ENCODE results near the gene TMEM19. TPM values are rescaled to one million over a fixed set of nuclear protein-coding genes. Genes with fewer than 3 reads are reported as not detected.

The TMEM19 gene
- total and polyA plus RNA-seq, 8 donors = 3.8 to 14.8 (median 7.9) TPM

DNA sequence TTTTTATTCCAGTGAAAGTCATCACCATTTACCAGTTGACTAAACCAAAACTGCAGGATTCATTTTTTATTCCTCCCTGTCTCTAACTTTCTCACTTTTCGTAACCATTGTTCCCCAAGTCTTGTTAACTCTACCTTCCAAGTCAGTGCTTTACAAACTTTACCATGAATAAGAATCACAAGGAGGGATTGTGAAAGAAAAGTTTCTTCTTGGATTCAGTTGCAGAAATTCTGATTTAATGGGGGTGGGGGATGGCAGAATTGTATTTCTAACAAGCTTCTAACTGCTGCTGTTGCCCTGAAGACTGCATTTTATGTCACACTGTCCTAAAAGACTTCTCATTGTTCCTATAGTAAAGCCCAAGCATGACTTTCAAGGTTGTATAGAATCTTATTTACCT, 63.8 kb downstream of the TMEM19 start:
- H3K36me3 ChIP-seq = no peaks in the 10 kb centered on the region
- no peaks in the 10 kb centered on the region for H3K9me3 ChIP-seq
- DNase-seq (no peak), ATAC-seq (no peak), FAIRE-seq (no peak)
- H3K4me1 ChIP-seq = no peaks in the 10 kb centered on the region
- H3K4me3 ChIP-seq = no peak overlapping the region
- no peak overlapping the region for H3K27ac ChIP-seq
- intact Hi-C loops (cut with DNase I) = loop anchor here in 2 of 3 donors (5.0 kb wide), 1 partner anchor 332 kb away; no protein-coding TSS in a partner anchor
- TF ChIP-seq, protein P1, sequence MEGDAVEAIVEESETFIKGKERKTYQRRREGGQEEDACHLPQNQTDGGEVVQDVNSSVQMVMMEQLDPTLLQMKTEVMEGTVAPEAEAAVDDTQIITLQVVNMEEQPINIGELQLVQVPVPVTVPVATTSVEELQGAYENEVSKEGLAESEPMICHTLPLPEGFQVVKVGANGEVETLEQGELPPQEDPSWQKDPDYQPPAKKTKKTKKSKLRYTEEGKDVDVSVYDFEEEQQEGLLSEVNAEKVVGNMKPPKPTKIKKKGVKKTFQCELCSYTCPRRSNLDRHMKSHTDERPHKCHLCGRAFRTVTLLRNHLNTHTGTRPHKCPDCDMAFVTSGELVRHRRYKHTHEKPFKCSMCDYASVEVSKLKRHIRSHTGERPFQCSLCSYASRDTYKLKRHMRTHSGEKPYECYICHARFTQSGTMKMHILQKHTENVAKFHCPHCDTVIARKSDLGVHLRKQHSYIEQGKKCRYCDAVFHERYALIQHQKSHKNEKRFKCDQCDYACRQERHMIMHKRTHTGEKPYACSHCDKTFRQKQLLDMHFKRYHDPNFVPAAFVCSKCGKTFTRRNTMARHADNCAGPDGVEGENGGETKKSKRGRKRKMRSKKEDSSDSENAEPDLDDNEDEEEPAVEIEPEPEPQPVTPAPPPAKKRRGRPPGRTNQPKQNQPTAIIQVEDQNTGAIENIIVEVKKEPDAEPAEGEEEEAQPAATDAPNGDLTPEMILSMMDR (IDR thresholded peaks at IDR 0.05) = no peak
- H3K27me3 ChIP-seq = no peaks in the 10 kb centered on the region
- 88 to 90% methylated on average over 1 of the region's 1 CpG for WGBS, 2 donors

DNA sequence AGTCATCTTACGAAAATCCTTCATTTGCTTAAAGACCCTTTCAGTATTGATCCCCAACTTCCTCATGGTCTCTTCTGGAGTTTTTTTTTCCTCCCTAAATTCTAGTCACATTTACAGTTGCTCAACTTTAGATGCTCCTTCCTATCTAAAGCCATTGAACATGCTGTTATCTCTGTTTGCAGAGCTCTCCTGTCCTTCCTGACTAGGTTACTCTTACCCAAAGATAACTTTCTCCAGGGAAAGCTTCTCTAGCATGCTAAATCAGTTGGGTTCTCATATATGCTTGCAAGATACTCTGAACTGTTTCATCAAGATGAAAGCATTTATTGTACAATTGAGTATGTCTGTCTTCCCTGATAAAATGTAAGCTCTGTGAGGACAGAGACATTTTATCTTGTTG, 67.0 kb downstream of the TMEM19 start:
- DNase-seq (no peak), ATAC-seq (no peak), FAIRE-seq (no peak)
- Histone ChIP-seq H3K4me1 (peaks cover 7 to 19% (median 10%) of the 10 kb centered on the region in 3 donors), H3K9me3 (no peaks in the 10 kb centered on the region), H3K4me3 (no peak overlapping the region), H3K27ac (no peak overlapping the region), H3K27me3 (no peaks in the 10 kb centered on the region), H3K36me3 (no peaks in the 10 kb centered on the region)
- WGBS, 2 donors = 82 to 84% methylated on average over 1 of the region's 1 CpG
- intact Hi-C loops (cut with DNase I) = no loop called here
- TF ChIP-seq, protein P1 (IDR thresholded peaks at IDR 0.05) = no peak

Other genes starting within 250 kb of the TMEM19 start
- under 1 TPM in 3 of 6 donors, not detected in 3; 0.06 to 0.17 (median 0.12) TPM for gene LGR5, start 246.3 kb upstream of the TMEM19 start, total RNA-seq
- gene LGR5, start 246.3 kb upstream of the TMEM19 start, polyA plus RNA-seq = under 1 TPM in 1 of 2 donors, not detected in 1; 0.09 TPM
- 10 to 100 TPM in 5 of 6 donors, 1 to 10 TPM in 1; 8.6 to 32.6 (median 18.2) TPM for gene ZFC3H1, start 22.2 kb upstream of the TMEM19 start, total RNA-seq
- gene ZFC3H1, start 22.2 kb upstream of the TMEM19 start, polyA plus RNA-seq = 10 to 100 TPM; 19.1 to 20.3 TPM
- gene THAP2, start 21.8 kb upstream of the TMEM19 start, total RNA-seq = 1 to 10 TPM; 1.2 to 4.3 (median 2.3) TPM
- 1 to 10 TPM; 1.1 to 3.1 TPM for gene THAP2, start 21.8 kb upstream of the TMEM19 start, polyA plus RNA-seq
- gene RAB21, start 68.8 kb downstream of the TMEM19 start, total RNA-seq = 10 to 100 TPM; 18.4 to 38.1 (median 25.5) TPM
- gene RAB21, start 68.8 kb downstream of the TMEM19 start, polyA plus RNA-seq = 10 to 100 TPM in 1 of 2 donors, 1 to 10 TPM in 1; 4.0 to 11.0 TPM
- gene TBC1D15, start 153.7 kb downstream of the TMEM19 start, total RNA-seq = 10 to 100 TPM; 27.2 to 36.0 (median 29.2) TPM
- gene TBC1D15, start 153.7 kb downstream of the TMEM19 start, polyA plus RNA-seq = 10 to 100 TPM; 15.0 to 22.9 TPM